GM12878 (cell line): ENCODE data around the gene MRPS27. TPM values are rescaled to one million over a fixed set of nuclear protein-coding genes. Genes with fewer than 3 reads are reported as not detected.

Experiments used
- ATAC-seq: fragments of 200-7000 bp; cut with Tn5 transposase; 3 replicates; pipeline ENCODE4 v1.9.1; 2020; ENCODE audit warnings: mild to moderate bottlenecking, moderate library complexity
- BruUV-seq: library from RNA; stranded (reverse); fragments of 400-500 nt; replicated peaks from 2 replicates; lab custom pipeline; 2021; lab: Mats Ljungman, UMichigan
- CTCF ChIA-PET: fragments of 300-600 bp; sonication (Branson Sonifier 250); formaldehyde crosslinking; extraction: SDS; loops from one replicate; lab custom pipeline; 2021; ENCODE audit warnings: inconsistent platforms; lab: Yijun Ruan, JAX
- POLR2A ChIA-PET: fragments of 350-600 bp; formaldehyde crosslinking; extraction: SDS; loops from one replicate; lab custom pipeline; 2021; ENCODE audit warnings: inconsistent platforms; lab: Charles Lee
- RAD21 ChIA-PET: fragments of 300-600 bp; sonication (Branson Sonifier 250); formaldehyde crosslinking; loops from one replicate; lab custom pipeline; 2023; ENCODE audit warnings: antibody characterized with exemption; ENCODE audit not compliant: unreplicated experiment; lab: Charles Lee
- SMC1A ChIA-PET: fragments of 300-600 bp; sonication (Branson Sonifier 250); formaldehyde crosslinking; loops from one replicate; lab custom pipeline; 2023; ENCODE audit not compliant: unreplicated experiment, uncharacterized antibody; lab: Charles Lee
- DNase-seq: peaks from one replicate; pipeline ENCODE4 v3.0.0-alpha.2; 2011; ENCODE audit warnings: low read depth, low spot score
- FAIRE-seq: peaks from 3 replicates; lab custom pipeline; 2011; peaks lifted over from hg19 to GRCh38; lab: Jason Lieb, UNC
- H2AFZ ChIP-seq: 2 replicates; pipeline ENCODE4 v1.6.0; 2011; ENCODE audit warnings: low read depth, low read length, control low read depth; ENCODE audit not compliant: control insufficient read depth
- H3K27ac ChIP-seq: 2 replicates; pipeline ENCODE4 v1.5.1; 2011; ENCODE audit warnings: control low read depth; ENCODE audit not compliant: control insufficient read depth, insufficient read depth
- H3K27me3 ChIP-seq, 2 experiments: replicated peaks in 1 of 2; 2 replicates each; pipeline versions ENCODE4 v1.6.0 to v1.6.1; 2011; ENCODE audit warnings: low read length in 1 of 2; ENCODE audit not compliant: control insufficient read depth in 2 of 2, insufficient read depth in 2 of 2
- H3K36me3 ChIP-seq, 2 experiments: 2 replicates each; pipeline ENCODE4 v1.5.1; 2011; ENCODE audit warnings: low read length in 1 of 2; ENCODE audit not compliant: control insufficient read depth in 2 of 2, insufficient read depth in 2 of 2
- H3K4me1 ChIP-seq: 2 replicates; pipeline ENCODE4 v1.6.1; 2011; ENCODE audit warnings: mild to moderate bottlenecking, low read length, moderate library complexity, mixed read lengths; ENCODE audit not compliant: control insufficient read depth, insufficient read depth
- H3K4me2 ChIP-seq: 2 replicates; pipeline ENCODE4 v1.6.0; 2011; ENCODE audit warnings: control low read depth; ENCODE audit not compliant: control insufficient read depth, insufficient read depth
- H3K4me3 ChIP-seq: fragments of 200-600 bp; sonication (generic); 2 replicates; pipeline ENCODE4 v1.5.1; 2016
- H3K79me2 ChIP-seq: 2 replicates; pipeline ENCODE4 v1.6.0; 2011; ENCODE audit warnings: low read length; ENCODE audit not compliant: control insufficient read depth, insufficient read depth
- H3K9ac ChIP-seq: 2 replicates; pipeline ENCODE4 v1.8.0; 2011; ENCODE audit warnings: low read length, control low read depth, mixed read lengths; ENCODE audit not compliant: control insufficient read depth, insufficient read depth
- H3K9me3 ChIP-seq: replicated peaks from 3 replicates; pipeline ENCODE4 v1.5.1; 2011; ENCODE audit warnings: mild to moderate bottlenecking, low read length; ENCODE audit not compliant: control insufficient read depth, insufficient read depth
- H4K20me1 ChIP-seq: 2 replicates; pipeline ENCODE4 v1.6.0; 2011; ENCODE audit not compliant: control insufficient read depth, insufficient read depth
- CHD2 ChIP-seq: IDR thresholded peaks from 2 replicates; pipeline ENCODE4 v1.6.1; 2011; ENCODE audit warnings: low read depth, low read length, improper control_type of control experiment, borderline replicate concordance
- ELK1 ChIP-seq: IDR thresholded peaks from 2 replicates; pipeline ENCODE4 v1.6.1; 2012; ENCODE audit warnings: low read depth, low read length, improper control_type of control experiment
- SIN3A ChIP-seq: IDR thresholded peaks from 2 replicates; pipeline ENCODE4 v1.6.1; 2012; ENCODE audit warnings: low read depth, low read length, improper control_type of control experiment
- SP1 ChIP-seq: IDR thresholded peaks from one replicate; pipeline ENCODE4 v1.6.1; 2011; ENCODE audit warnings: low read depth, low read length
- USF2 ChIP-seq: IDR thresholded peaks from 2 replicates; pipeline ENCODE4 v1.6.1; 2011; ENCODE audit warnings: low read depth, low read length, improper control_type of control experiment, borderline replicate concordance
- ZBTB40 ChIP-seq: fragments of 450-650 bp; IDR thresholded peaks from 2 replicates; pipeline ENCODE4 v1.6.1; 2016; ENCODE audit warnings: mild to moderate bottlenecking, moderate library complexity, borderline replicate concordance
- ZNF24 ChIP-seq: fragments of 450-650 bp; IDR thresholded peaks from 2 replicates; pipeline ENCODE4 v1.6.1; 2017; ENCODE audit warnings: antibody characterized with exemption, mild to moderate bottlenecking
- WGBS: methylation state at CpG from one replicate; pipeline ENCODE4 v1.1.6; 2016; ENCODE audit warnings: low lambda C conversion rate; ENCODE audit not compliant: insufficient replicate concordance, insufficient coverage; ENCODE audit errors: missing lambda C conversion rate; 5-methylcytosine and 5-hydroxymethylcytosine counted together
- in situ Hi-C: fragments of 300-500 bp; cut with MboI; formaldehyde crosslinking; loops from 9 replicates; pipeline ENCODE4 v1.14.3; 2018; ENCODE audit warnings: mixed read lengths
- intact Hi-C: fragments of 100-400 bp; cut with micrococcal nuclease; formaldehyde crosslinking; loops from one replicate; pipeline ENCODE4 v1.14.2; 2022; ENCODE audit not compliant: unreplicated experiment
- polyA plus RNA-seq, 11 experiments: library from polyadenylated mRNA; depleted of rRNA in 4 of 11; unstranded in 6 of 11; stranded (reverse) in 5 of 11; fragments of >200 nt; fragmentation: Nextera tagmentation in 4 of 11; fragmentation: Illumina TruSeq in 1 of 11; extraction: Ambion mirVana in 4 of 11; extraction: Trizol in 1 of 11; gene quantifications; 1 replicate in 1 of 11; 2 replicates in 10 of 11; pipeline versions ENCODE4 v1.2.1 to v1.2.3, GENCODE V29; 2011 to 2016; ENCODE audit warnings: inconsistent platforms in 2 of 11, missing spikeins in 2 of 11, low read depth in 1 of 11
- total RNA-seq, 4 experiments: library from RNA; depleted of rRNA in 3 of 4; stranded (reverse); fragments of >200 nt in 3 of 4; fragmentation: Illumina TruSeq in 1 of 4; extraction: Trizol in 1 of 4; gene quantifications; 2 replicates each; pipeline versions ENCODE4 v1.2.1 to v1.2.3, GENCODE V29; 2013 to 2021

Gene MRPS27
- total and polyA plus RNA-seq, 10 of the 15 experiments (the other 5 are each of a cell fraction or from before 2014, with no cell fraction given) = 61.0 to 128 (median 93.0) TPM

- TF ChIP-seq ZBTB40 (no peak), ZNF24 (no peak), SP1 (no peak), SIN3A (no peak)
Measured at GRCh38 chr5:72286798-72287197, 33.2 kb downstream of the MRPS27 start (continued).

GRCh38 chr5:72285424-72285821, 34.6 kb downstream of the MRPS27 start:
- Histone ChIP-seq H3K27ac (no peak overlapping the region), H3K79me2 (peaks cover 3% of the 10 kb centered on the region), H3K36me3 (peaks cover 2 to 6% of the 10 kb centered on the region in 2 experiments; a peak in 3 of 4 replicates), H3K9ac (no peak overlapping the region), H3K4me2 (no peak overlapping the region), H3K27me3 (no peaks in the 10 kb centered on the region)
- CTCF ChIA-PET = interaction anchor here (1.4 to 8.5 kb wide), 2 partner anchors 16 to 23 kb away, joined by 8 to 59 read pairs; no protein-coding TSS in a partner anchor
- ATAC-seq = no peak
- 93% methylated on average over 3 of the region's 3 CpGs for WGBS
- no TSS peak for BruUV-seq
- in situ Hi-C loops = no loop called here
- POLR2A ChIA-PET = no interaction called here
- RAD21 ChIA-PET = interaction anchor here (2.2 kb wide), 2 partner anchors 19 to 23 kb away, joined by 6 to 8 read pairs; no protein-coding TSS in a partner anchor
- no peak for TF ChIP-seq ELK1
- TF ChIP-seq USF2 = no peak
- TF ChIP-seq ZNF24 = no peak
- no peak for TF ChIP-seq CHD2
- TF ChIP-seq, all 136 proteins: peak for 0
- FAIRE-seq = no peak
- Histone ChIP-seq H3K4me1 (no peaks in the 10 kb centered on the region; the same call in 1 of the 2 replicates), H2AFZ (no peak overlapping the region), H3K4me3 (no peak overlapping the region), H3K9me3 (no peaks in the 10 kb centered on the region), H4K20me1 (no peaks in the 10 kb centered on the region)
- SMC1A ChIA-PET = interaction anchor here (0.7 to 2.9 kb wide), 6 partner anchors 11 to 501 kb away, joined by 4 to 9 read pairs (median 6); no protein-coding TSS in a partner anchor
- no peak for DNase-seq
- intact Hi-C loops = no loop called here
